IMR-90 (cell line): ENCODE results near the gene RERE.

ENCODE experiments used
- CTCF ChIP-seq: conservative IDR thresholded peaks from 2 replicates; pipeline ENCODE4 v1.5.1; 2012; ENCODE audit warnings: mild to moderate bottlenecking, low read depth, low read length, improper control_type of control experiment
- FOS ChIP-seq: fragments of 150-350 bp; IDR thresholded peaks from 2 replicates; pipeline ENCODE4 v1.6.1; 2016; ENCODE audit warnings: low read depth, low read length
- MXI1 ChIP-seq: IDR thresholded peaks from 2 replicates; pipeline ENCODE4 v1.6.1; 2012; ENCODE audit warnings: low read depth, mild to moderate bottlenecking, low read length, moderate library complexity, borderline replicate concordance
- POLR2A ChIP-seq: IDR thresholded peaks from 2 replicates; pipeline ENCODE4 v1.6.1; 2012; ENCODE audit warnings: mild to moderate bottlenecking, low read depth, low read length
- RAD21 ChIP-seq: IDR thresholded peaks from 2 replicates; pipeline ENCODE4 v1.6.1; 2012; ENCODE audit warnings: low read length, improper control_type of control experiment
- TF ChIP-seq, protein P1 (sequence below): fragments of 150-350 bp; IDR thresholded peaks from 2 replicates; pipeline ENCODE4 v1.6.1; 2017; ENCODE audit warnings: mild to moderate bottlenecking, antibody characterized with exemption, low read length, low read depth

DNA sequence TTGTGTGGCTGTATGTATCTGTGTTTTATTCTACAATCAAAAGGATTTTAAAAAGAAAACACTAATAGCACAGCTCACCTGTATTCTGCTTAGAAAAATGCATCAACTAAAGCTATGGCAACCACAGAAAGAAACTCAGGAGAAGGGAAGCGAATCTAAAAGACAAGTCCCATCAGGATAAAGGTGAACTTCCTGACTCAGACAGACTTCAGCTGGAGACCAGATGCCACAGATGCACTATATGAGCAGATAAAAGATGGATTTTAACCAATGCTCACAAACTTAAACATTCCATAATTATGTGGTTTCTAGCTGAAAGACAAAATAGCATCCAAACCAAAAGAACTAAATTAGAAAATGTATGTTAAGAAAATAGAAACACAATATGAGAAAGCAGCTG lies 231.0 kb downstream of the RERE start:
- TF ChIP-seq MXI1 = no peak
- TF ChIP-seq POLR2A = no peak
- no peak for TF ChIP-seq CTCF
- TF ChIP-seq RAD21 = no peak
- TF ChIP-seq, protein P1, sequence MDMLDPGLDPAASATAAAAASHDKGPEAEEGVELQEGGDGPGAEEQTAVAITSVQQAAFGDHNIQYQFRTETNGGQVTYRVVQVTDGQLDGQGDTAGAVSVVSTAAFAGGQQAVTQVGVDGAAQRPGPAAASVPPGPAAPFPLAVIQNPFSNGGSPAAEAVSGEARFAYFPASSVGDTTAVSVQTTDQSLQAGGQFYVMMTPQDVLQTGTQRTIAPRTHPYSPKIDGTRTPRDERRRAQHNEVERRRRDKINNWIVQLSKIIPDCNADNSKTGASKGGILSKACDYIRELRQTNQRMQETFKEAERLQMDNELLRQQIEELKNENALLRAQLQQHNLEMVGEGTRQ = no peak
- TF ChIP-seq FOS = no peak
